GM21786 (cell line): ENCODE measurements around the gene C10orf105.

Source experiments
- ATAC-seq: cut with Tn5 transposase; IDR thresholded peaks from one replicate; pipeline ENCODE4 v1.9.1; 2021; ENCODE audit not compliant: unreplicated experiment

C10orf105 gene

DNA sequence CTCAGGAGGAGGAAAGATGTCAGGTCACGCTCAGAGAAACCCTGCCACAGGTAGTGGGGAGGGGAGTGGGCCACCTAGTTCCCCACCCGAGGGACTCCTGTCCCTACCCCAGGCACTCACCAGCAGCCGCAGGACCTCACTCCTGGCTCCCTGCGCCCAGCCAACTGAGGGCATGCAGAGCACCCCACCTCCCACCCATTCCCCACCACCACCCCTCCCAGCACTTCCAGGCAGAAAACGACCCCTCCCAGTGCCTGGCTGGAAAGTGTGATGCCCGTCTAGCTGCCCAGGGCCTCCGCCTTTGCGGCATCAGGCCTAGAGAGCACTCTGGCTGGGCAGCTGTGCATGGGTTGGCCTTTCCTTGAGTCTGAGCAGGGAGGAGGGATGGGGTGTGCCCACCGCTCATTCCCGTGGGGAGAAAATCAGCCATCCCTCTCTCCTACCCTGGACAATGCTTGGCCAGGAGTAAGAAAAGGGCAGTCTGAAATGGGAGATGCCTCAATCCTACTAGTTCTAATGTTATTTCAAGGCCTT lies 1.3 kb downstream of the C10orf105 start:
- no peak for ATAC-seq

DNA sequence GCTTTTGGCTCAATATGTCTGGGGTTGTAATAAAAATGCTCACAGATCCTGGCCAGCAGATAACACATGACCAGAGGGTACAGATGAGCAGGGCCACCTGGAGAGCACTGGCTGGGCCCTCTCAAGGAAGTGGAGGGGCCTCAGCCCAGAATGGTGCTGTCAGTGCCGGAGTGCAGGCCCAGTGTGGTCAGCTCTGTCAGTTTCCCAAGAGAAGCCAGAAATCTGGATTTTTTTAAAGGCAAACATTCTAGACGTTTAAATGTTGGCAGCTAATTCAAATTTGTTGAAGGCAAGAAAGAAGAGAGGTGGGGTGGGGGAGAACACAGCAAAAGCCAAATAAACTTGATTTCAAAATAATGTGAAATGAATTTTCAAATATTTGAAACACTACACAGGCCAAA lies 2.0 kb downstream of the C10orf105 start:
- ATAC-seq: no peak

DNA sequence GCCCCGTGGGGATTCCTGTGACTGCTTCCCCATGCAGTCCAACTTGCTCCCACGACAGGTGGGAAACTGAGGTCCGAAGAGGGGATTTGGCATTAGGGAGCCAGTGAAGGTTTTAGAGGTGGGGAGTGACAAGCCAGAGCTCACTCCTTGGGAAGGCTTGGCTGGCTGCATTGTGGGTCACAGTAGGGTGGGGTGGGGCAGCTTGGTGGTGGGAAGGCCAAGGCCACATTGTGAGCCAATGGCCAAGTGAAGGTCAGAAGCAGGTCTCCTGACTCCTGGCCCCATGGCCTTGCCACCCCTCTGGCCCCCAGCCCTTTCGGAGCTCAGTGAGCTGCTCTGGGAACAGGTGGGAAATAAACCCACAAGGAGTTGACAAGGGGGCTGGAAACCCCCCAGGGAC lies 2.5 kb downstream of the C10orf105 start:
- ATAC-seq: no peak

DNA sequence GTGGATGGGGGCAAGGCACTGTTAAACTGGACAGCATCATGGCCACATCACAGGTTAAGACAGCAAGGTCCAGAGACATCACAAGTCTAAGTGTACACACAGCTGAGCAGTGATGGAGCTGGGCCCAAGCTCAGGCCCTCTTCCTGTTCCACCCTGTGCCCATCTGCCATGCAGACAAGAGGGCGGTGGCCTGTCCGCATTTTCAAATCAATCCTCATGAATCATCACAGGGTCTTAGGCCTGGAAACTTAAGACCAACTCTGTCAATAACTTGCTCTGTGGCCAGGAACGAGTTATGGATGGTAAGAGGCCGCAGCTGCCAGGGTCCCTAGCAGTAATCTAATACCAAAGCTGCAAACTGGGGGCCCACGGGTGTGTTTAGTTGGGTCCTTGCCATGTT lies 3.2 kb downstream of the C10orf105 start:
- no peak for ATAC-seq

DNA sequence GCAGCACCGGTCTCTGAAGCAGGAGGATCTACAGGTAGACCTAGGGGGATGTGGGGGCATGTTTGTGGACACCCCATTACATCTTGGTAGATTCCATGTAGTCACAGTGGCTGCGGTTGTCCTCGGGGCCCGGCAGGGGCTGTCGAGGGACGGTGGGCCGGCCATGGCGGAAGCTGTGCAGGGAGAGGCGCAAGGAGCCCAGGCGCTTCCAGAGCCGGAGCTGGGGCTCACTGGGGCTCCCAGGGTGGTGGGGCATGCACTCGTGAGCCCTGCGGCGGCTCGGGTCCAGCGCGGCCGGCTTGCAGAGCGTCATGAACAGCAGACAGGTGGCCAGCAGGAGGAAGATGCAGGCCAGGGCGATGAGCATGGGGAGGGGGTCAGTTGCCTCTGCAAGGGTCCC lies 3.7 kb downstream of the C10orf105 start:
- ATAC-seq: no peak

DNA sequence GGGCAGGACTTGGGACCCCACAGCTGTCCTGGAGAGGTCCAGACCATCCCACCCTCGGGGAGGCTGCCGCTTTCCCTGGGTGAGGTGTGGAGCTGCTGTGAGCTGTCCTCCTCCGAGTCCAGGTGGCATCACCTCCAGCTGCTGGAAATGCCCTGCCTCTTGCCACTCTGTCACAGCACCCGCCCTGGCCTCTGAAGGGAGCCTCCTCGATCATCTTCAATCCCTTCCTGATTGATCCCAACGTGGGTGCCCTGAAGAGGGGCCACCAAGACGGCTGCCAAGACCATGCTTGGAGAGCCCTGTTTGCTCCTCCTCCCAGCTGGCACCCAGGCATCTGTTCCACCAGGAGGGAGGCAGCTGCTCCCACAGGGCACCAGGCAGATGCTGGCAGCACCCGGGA lies 4.6 kb downstream of the C10orf105 start:
- no peak for ATAC-seq

DNA sequence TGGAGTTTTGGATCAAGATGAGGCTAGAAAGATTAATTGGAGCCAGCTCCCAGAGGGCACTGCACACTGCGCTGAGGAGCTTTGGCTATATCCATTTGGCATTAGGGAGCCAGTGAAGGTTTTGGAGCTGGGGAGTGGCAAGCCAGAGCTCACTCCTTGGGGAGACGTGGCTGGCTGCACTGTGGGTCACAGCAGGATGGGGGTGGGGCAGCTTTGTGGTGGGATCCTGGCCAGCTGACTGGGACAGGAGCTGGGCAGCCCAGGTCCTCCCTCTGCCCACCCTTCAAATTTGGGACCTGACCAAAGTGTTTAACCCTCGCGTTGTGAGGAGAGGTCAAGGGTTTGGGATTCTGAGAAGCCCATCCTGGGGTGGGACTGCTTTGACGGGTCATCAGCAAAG lies 5.0 kb downstream of the C10orf105 start:
- no peak for ATAC-seq

DNA sequence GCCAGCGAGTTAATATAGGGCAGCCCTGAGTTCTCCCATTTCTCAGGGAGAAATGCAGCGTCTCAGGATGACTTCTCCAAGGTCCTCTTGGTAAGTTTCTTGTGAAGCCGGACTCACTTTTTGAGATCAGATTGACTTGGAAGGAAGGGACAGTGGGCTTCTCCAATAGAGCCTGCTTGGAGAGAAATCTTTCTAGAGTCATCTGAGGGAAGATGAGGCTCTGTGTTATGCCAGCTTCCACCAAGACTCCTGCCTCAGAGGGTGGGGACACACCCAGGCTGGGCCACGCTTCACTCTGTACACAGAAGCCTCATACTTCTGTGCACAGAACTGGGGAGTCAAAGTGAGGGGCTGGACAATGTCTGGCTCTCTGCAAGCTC lies 5.6 kb downstream of the C10orf105 start:
- ATAC-seq: no peak

DNA sequence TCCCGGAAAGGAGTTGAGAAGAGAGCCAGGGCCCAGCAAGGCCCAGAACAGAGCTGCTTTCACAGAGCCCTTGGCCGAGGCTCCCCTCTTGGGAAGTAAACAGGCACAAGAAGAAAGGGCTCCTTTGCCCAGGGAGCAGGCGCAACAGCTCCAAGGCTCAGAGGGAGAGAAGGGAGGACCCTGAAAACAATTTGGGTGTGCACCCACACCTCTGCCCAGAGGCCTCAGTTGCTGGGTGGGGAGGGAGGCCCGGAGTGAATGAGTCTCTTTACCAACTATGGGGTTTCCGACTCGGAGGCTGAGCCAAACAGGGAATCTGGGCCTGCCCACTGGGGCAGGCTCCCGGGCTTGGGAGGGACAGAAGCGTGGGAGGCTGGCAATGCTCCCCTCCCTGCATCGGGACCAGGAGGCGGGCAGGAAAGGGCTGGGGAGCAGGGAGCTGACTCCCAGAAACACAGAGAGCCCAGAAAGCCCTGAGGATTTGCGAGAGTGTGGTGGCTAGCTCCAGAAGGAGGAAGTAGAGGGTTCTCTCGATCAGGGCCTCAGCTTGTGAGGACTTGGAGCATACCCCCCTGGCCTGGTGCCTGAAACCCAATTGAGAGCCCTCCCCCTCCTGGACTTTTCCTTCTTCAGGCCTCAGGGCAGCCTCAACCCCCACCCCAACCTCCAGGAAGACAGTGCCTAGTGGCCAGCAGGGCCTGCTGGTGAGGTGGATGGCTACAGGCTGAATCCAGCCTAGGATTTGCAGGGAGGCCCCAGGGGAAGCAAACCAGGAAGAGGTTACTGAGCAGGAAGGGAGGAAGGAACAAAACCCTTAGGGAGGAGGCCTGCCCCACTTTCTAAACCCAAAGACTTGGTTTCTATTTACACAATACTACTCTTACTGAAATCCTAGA lies 6.2 kb downstream of the C10orf105 start:
- no peak for ATAC-seq

DNA sequence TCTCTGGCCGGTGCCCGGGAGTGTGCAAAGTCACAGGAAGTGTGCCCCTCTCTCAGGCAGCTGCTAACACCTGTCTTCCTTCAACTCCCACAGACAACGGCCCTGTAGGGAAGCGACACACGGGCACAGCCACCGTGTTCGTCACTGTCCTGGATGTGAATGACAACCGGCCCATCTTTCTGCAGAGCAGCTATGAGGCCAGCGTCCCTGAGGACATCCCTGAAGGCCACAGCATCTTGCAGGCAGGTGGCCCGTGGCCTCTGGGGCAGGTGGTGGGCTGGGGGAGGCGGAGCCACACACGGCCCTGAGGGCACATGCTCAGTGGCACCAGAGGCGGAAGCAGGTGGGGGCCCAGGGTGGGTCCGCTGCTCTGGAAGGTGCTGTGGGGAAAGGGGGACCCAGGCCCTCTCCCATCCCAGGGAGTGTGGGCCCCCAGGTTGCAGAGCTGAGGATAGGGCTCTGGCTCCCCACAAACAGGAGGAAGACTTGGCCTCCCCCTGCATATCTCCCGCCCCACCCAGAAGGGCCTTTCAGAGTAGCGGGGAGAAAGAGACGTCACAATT lies 6.9 kb downstream of the C10orf105 start:
- ATAC-seq: no peak

DNA sequence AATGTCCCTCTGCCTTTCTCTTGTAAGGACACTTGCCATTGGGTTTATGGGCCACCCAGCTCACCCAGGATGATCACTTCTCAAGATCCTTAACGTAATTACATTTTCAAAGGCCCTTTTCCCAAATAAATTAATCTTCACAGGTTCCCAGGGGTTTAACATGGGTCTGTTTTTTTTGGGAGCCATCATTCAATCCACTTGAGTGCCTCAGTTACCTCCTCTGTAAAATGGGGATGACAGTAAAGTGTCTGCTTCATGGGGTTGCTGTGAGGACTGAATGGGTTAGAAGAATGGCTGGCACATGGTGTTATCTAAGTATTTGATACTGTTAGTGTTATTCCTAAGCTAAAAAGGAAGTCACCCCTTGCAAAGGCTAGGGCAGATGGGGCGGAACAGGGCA lies 7.4 kb downstream of the C10orf105 start:
- ATAC-seq: no peak

DNA sequence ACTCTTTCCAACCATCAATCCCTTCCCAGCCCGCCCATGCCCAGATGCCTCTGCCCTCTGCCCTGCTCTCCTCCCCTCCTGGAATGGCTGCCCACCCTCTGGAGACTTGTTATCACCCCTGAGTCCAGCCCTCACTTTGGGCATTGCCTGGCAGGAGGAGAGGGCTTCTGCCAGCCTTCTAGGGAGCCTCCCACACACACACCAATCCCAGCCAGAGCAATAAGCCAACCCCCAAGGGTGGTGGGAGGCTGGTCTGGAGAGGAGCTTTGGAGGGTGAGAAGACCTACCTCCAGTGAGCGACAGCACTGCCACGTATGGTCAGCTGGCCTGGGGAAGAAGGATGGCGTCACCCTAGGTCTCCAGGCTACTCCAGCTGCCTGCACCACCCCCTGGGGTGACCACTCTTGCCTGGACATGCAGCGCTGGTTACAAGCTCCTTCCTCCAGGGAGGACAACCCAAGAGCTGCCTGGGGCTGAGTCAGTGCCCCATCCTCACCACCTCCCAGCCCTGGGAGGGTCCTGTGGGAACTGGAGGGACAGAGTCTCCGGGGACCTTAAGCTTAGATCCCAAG lies 8.4 kb downstream of the C10orf105 start:
- no peak for ATAC-seq

DNA sequence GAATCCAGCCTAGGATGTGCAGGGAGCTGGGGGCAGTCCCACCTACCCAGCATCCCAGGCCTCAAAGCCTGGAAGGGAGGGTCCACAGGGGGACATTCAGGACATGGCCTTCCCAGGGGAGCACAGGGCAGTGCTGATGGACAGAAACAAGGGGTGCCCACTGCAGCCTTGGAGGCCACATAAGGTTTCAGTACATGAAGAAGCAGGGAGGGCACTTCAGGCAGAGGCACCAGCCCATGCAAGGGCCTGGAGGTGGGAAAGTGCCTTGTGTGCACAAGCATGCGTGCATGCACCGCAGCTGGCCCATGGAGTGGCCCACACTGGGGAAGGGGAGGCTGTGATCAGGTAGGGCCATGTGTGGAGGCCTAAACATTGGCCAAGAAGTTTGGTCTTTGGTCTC lies 9.1 kb downstream of the C10orf105 start:
- no peak for ATAC-seq

DNA sequence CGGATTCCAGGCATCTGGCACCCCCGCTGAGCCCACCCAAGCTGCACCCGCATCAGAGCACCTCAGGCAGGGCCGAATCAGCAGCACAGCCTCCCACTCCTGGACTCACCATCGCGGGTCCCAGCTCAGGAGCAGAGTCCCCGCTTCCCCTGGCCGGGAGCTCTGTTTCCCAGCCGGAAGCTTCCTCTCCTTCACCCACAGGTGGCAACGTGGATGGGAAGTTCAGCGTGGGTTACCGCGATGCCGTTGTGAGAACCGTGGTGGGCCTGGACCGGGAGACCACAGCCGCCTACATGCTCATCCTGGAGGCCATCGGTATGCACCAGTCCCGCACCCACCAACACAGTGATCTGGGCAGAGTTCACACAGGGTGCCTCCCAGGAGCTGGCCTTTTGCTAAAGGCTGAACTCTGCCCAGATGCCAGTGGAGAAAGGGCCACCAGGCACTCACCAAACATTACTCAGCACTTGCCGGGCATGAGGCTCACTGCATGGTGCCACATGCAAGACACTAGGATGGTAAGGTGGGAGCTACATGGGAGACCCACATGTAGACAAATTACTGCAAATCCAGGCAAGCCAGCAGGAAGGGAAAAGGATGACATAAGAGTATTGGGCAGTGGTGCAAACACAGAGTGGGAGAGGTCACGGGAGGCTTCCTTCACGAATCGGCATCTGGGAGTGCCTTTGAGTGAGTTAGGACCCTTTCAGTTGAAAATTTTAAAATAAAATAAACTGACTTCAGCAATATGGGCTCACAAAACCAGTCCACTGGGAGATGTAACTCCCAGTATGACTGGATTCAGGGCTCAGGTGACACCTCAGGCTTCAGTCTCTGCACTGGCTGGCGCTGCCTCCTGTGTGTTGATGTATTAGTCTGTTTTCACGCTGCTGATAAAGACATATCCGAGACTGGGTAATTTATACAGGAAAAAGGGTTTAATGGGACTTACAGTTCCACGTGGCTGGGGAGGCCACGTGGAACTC lies 10.4 kb downstream of the C10orf105 start:
- no peak for ATAC-seq

DNA sequence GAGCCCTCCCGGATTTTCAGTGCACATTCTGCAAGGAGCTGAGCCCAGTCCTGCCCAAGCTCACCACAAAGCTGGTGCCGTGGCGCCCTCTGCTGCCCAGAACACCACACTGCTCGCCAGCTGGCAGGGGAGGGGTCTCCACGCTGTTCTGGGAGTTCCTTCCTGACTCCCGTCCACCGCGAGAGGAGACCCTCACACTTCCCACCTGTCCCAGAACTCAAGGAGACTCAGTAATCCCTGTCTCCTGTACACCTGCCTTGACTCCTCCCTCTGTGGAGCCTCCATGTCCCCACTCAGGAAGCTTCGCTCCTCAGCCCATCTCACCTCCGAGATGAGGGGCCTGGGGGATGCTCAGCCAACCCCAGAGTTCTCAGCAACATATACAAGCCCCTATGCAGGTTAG lies 11.3 kb downstream of the C10orf105 start:
- ATAC-seq: no peak

DNA sequence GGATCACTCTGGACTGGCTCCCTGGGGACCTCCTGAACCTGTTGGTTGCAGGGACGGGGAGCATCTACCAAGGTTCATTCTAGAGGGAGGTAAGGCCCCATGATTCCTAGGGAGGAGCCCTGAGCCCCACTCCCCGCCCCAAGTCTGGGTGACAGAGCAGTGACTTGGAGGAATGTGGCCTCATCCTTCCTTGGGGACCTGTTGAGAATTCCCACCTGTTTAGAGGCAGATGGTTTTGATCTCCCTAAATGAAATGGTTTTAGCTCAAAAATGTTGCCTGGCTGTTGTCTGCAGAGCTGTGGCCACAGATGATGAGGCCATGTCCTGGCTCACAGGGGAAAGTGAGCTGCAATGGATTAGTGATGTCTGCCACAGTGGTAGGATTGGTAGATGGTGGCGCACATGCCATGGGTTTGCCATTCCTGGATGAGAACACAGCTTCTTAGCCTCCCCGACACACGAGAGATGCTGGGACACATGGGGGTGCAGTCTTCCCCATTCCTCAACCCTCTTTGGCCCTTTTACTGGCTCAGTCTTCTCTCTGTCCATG lies 12.3 kb downstream of the C10orf105 start:
- no peak for ATAC-seq

DNA sequence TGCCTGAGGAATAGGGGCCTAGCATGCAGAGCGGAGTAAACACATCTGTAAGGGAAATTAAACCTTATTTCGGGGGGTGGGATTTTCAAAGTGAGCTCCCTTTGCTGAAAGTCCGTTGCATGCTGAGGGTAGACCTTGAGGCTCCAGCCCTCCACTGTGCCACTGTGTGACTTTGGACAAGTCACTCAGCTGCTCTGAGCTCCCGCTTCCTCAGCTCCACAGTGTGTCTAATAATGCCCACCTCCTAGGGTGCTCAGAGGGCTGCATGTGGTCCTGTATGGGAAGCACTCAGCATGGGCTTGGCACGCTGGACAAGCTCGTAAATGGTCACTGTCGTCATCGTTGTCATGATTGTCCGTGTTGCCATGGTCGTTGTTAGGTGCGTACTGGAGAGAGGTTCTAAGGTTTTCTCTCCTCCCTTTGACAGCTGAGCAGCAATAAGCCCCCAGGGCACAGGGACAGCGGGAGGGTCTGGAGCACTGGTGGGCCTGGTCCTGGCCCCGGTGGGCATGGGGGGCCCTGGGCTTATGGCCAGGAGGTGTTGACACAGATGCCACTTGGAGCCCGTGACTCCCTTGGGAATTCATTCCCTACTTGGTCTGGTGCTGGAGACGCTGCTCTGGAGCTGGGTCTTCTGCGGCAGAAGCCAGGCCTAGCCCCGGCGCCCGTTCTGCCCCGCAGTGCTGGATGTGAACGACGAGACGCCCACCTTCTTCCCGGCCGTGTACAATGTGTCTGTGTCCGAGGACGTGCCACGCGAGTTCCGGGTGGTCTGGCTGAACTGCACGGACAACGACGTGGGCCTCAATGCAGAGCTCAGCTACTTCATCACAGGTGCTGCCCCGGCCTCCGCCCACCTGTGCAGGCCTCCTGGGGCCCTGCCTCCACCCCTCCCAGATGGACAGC lies 13.1 kb downstream of the C10orf105 start:
- ATAC-seq: no peak

DNA sequence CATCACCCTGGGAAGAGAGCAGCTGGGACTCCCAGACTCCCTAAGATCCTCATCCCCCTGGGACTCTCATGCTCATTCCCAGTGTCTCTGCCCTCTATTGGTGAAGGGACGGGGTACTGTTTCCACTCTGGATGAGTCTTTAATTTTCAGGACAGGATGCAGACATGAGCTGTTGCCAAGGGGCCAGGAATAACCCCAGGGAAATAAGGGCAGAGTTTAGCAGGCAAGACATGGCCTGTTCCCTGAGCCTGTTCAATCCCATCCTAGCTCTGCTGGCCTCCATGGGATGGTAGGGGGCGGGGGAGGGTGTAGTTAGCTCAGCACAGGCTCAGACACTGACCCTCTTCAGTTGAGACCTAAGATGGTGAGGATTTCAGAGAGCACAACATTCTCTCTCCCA lies 14.0 kb downstream of the C10orf105 start:
- ATAC-seq: no peak

DNA sequence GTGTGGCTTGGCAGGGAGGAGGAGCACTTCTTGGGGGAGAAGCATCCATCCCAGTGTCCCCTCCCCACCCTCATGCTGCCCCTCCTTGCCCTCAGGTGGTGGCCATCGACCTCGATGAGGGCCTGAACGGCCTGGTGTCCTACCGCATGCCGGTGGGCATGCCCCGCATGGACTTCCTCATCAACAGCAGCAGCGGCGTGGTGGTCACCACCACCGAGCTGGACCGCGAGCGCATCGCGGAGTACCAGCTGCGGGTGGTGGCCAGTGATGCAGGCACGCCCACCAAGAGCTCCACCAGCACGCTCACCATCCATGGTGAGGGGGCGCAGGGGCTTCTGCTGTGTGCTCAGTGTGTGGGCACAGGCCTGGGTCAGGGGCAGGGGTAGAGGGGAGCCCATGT lies 14.8 kb downstream of the C10orf105 start:
- ATAC-seq: no peak

DNA sequence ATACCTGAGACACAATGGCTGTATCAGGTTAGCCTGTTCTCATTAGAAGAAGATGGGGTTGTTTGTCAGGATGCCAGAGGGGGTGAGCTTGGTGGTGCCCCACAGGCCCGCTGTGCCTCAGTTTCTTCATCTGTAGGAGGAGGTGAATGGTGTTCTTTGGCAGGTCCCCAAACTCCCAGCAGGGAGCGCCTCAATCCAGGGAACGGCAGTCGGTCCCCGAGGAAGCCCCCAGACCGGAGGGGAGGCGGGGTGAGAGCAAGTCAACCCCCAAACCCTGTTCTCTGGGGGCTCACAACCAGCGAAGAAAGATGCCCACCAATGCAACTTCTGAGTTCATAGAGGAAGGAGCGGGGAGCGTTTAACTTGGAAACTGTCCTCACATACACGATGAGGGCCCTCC lies 16.0 kb downstream of the C10orf105 start:
- ATAC-seq: no peak
